Panc1 (cell line): Measurements from ENCODE around the gene KCNAB1. TPM values are rescaled to one million over a fixed set of nuclear protein-coding genes. Genes with fewer than 3 reads are reported as not detected.

ENCODE experiments used
- ATAC-seq: fragments of 200-7000 bp; cut with Tn5 transposase; 2 replicates; pipeline ENCODE4 v1.9.1; 2020; ENCODE audit warnings: mild to moderate bottlenecking, moderate library complexity
- BruUV-seq: library from RNA; stranded (reverse); fragments of 400-500 nt; replicated peaks from 2 replicates; lab custom pipeline; 2021; lab: Mats Ljungman, UMichigan
- CTCF ChIA-PET: fragments of 300-600 bp; sonication (Branson Sonifier 250); formaldehyde crosslinking; loops from one replicate; lab custom pipeline; 2022; ENCODE audit warnings: antibody characterized with exemption; lab: Charles Lee
- POLR2A ChIA-PET: fragments of 300-600 bp; sonication (Branson Sonifier 250); formaldehyde crosslinking; loops from one replicate; lab custom pipeline; 2022; ENCODE audit warnings: antibody characterized with exemption; lab: Charles Lee
- DNase-seq: peaks from one replicate; pipeline ENCODE4 v3.0.0-alpha.2; 2010; ENCODE audit warnings: low read depth, low spot score
- H3K27ac ChIP-seq: 2 replicates; pipeline ENCODE4 v1.5.1; 2011; ENCODE audit warnings: mild to moderate bottlenecking, low read length, inconsistent platforms
- H3K27me3 ChIP-seq: fragments of 200-500 bp; sonication (Bioruptor generic); 2 replicates; pipeline ENCODE4 v1.6.0; 2014; ENCODE audit warnings: low read length, inconsistent platforms; ENCODE audit not compliant: control insufficient read depth, insufficient read depth
- H3K36me3 ChIP-seq: fragments of 200-500 bp; sonication (Bioruptor generic); 2 replicates; pipeline ENCODE4 v1.5.1; 2014; ENCODE audit warnings: inconsistent platforms, mild to moderate bottlenecking, low read length, moderate library complexity; ENCODE audit not compliant: control insufficient read depth, insufficient read depth
- H3K4me1 ChIP-seq: 2 replicates; pipeline ENCODE4 v1.5.1; 2011; ENCODE audit warnings: inconsistent platforms, mild to moderate bottlenecking, low read length, moderate library complexity; ENCODE audit not compliant: control insufficient read depth, insufficient read depth
- H3K4me3 ChIP-seq, 2 experiments: 2 replicates each; pipeline ENCODE4 v1.5.1; 2011 to 2012; ENCODE audit warnings: low read depth in 2 of 2, low read length in 2 of 2, mild to moderate bottlenecking in 2 of 2, inconsistent platforms in 1 of 2, moderate library complexity in 1 of 2
- H3K9me3 ChIP-seq: fragments of 200-500 bp; sonication (Bioruptor generic); 2 replicates; pipeline ENCODE4 v1.5.1; 2014; ENCODE audit warnings: low read depth, mild to moderate bottlenecking, inconsistent platforms, low read length, moderate library complexity; ENCODE audit not compliant: control insufficient read depth, insufficient read depth
- CTCF ChIP-seq: fragments of 450-650 bp; IDR thresholded peaks from 2 replicates; pipeline ENCODE4 v1.5.1; 2017; ENCODE audit warnings: mild to moderate bottlenecking
- POLR2AphosphoS5 ChIP-seq: IDR thresholded peaks from 2 replicates; pipeline ENCODE4 v1.6.1; 2012; ENCODE audit warnings: mild to moderate bottlenecking, low read depth, low read length, moderate library complexity
- REST ChIP-seq, 2 experiments: IDR thresholded peaks; 2 replicates each; pipeline ENCODE4 v1.6.1; 2011 to 2012; ENCODE audit warnings: low read depth in 2 of 2, control low read depth in 1 of 2, low read length in 1 of 2, mild to moderate bottlenecking in 1 of 2, moderate library complexity in 1 of 2; ENCODE audit not compliant: insufficient read depth in 1 of 2
- SIN3A ChIP-seq: IDR thresholded peaks from 2 replicates; pipeline ENCODE4 v1.6.1; 2012; ENCODE audit warnings: low read depth, mild to moderate bottlenecking, low read length, moderate library complexity, borderline replicate concordance; ENCODE audit not compliant: insufficient read depth
- TCF7L2 ChIP-seq: IDR thresholded peaks from 2 replicates; pipeline ENCODE4 v1.6.1; 2011; ENCODE audit warnings: mild to moderate bottlenecking, low read depth, low read length, inconsistent platforms
- in situ Hi-C: cut with HindIII; loops from 2 replicates; pipeline ENCODE4 v1.10.0; 2016; ENCODE audit warnings: low sequenced_read_pairs, low pct_unique_long_range_greater_than_20kb
- intact Hi-C: fragments of 100-400 bp; cut with micrococcal nuclease; formaldehyde crosslinking; loops from one replicate; pipeline ENCODE4 v1.10.0; 2022; ENCODE audit not compliant: unreplicated experiment
- total RNA-seq: library from RNA; stranded (reverse); gene quantifications from one replicate; pipeline ENCODE4 v1.2.1, GENCODE V29; 2021; ENCODE audit not compliant: unreplicated experiment

KCNAB1 gene
- total RNA-seq, 1 experiment from 2014 or later = not detected

GRCh38 chr3:156469456-156469855 is 349.1 kb downstream of the KCNAB1 start:
- Histone ChIP-seq H3K4me1 (no peaks in the 10 kb centered on the region), H3K9me3 (no peaks in the 10 kb centered on the region), H3K4me3 (no peak overlapping the region), H3K36me3 (no peaks in the 10 kb centered on the region), H3K27me3 (peaks cover 2% of the 10 kb centered on the region; the same call in 1 of the 2 replicates), H3K27ac (no peak overlapping the region)
- intact Hi-C loops = no loop called here
- ChIA-PET CTCF (interaction anchor here (0.7 kb wide), 1 partner anchor 19 kb away, joined by 4 read pairs; no protein-coding TSS in a partner anchor), POLR2A (no interaction called here)
- BruUV-seq = no TSS peak
- in situ Hi-C loops = no loop called here
- DNase-seq (no peak), ATAC-seq (no peak)
- TF ChIP-seq POLR2AphosphoS5 = no peak
- TF ChIP-seq TCF7L2 = no peak
- TF ChIP-seq SIN3A = no peak
- no peak for TF ChIP-seq CTCF
- no peak for TF ChIP-seq REST (IDR thresholded peaks at IDR 0.05; ENCODE audit: insufficient read depth in 1 of 2, low read depth in 2 of 2, low read length in 1 of 2)

- Histone ChIP-seq H3K4me3 (no peak overlapping the region), H3K9me3 (no peaks in the 10 kb centered on the region), H3K27me3 (peaks cover 2% of the 10 kb centered on the region; the same call in 1 of the 2 replicates), H3K27ac (no peak overlapping the region), H3K36me3 (no peaks in the 10 kb centered on the region), H3K4me1 (no peaks in the 10 kb centered on the region)
- intact Hi-C loops = no loop called here
- ATAC-seq (no peak), DNase-seq (no peak)
- no TSS peak for BruUV-seq
- CTCF ChIA-PET = no interaction called here
- POLR2A ChIA-PET = no interaction called here
- in situ Hi-C loops = no loop called here
- TF ChIP-seq TCF7L2 (no peak), POLR2AphosphoS5 (no peak), REST (IDR thresholded peaks at IDR 0.05; ENCODE audit: insufficient read depth in 1 of 2, low read depth in 2 of 2, low read length in 1 of 2) (no peak), SIN3A (no peak), CTCF (no peak)
Measured at GRCh38 chr3:156471431-156471830, 351.1 kb downstream of the KCNAB1 start.
